NCI-H187 (cell line): ENCODE data around the gene PDZD11.
A peak's percentile ranks its signal among the peaks of the same experiment; 100 is the strongest.
"Not testable (repeated sequence)": the region's sequence is repeated elsewhere in the genome, so short reads cannot be mapped to it uniquely, and the experiment has no call there.

Experiments
- DNase-seq, 2 experiments: peaks; one replicate each; lab custom pipeline; 2025; lab: John Stamatoyannopoulos, UW

The PDZD11 gene

GRCh38 chrX:70289793-70290770 is at the start of gene PDZD11, which contains the start of gene KIF4A:
TSS of gene PDZD11 (minus strand) at chrX:70289927. CDS start at chrX:70289341, 586 bp downstream.
TSS of gene KIF4A (plus strand) at chrX:70290104. CDS start at chrX:70290459, 355 bp downstream.
- peak; percentile 21 to 43 for DNase-seq

GRCh38 chrX:70338290-70338689 is 48.6 kb upstream of the PDZD11 start:
- no peak for DNase-seq

- no peak for DNase-seq
Measured at GRCh38 chrX:70336767-70337166, 47.0 kb upstream of the PDZD11 start.

GRCh38 chrX:70332600-70332999 is 42.9 kb upstream of the PDZD11 start:
- no peak for DNase-seq

GRCh38 chrX:70331161-70331560 is 41.4 kb upstream of the PDZD11 start:
- DNase-seq = no peak

GRCh38 chrX:70324326-70324725 is 34.6 kb upstream of the PDZD11 start:
- DNase-seq = no peak

GRCh38 chrX:70323628-70324027 is 33.9 kb upstream of the PDZD11 start:
- DNase-seq = not testable (repeated sequence)

GRCh38 chrX:70322784-70323183 is 33.1 kb upstream of the PDZD11 start:
- DNase-seq = no peak

- no peak for DNase-seq
Measured at GRCh38 chrX:70313503-70313902, 23.8 kb upstream of the PDZD11 start.

GRCh38 chrX:70301716-70302115 is 12.0 kb upstream of the PDZD11 start:
- no peak for DNase-seq

- DNase-seq = no peak
Measured at GRCh38 chrX:70293621-70294020, 3.9 kb upstream of the PDZD11 start.

- no peak for DNase-seq
Measured at GRCh38 chrX:70292788-70293187, 3.1 kb upstream of the PDZD11 start.

- no peak for DNase-seq
Measured at GRCh38 chrX:70289168-70289792, 447 bp downstream of the PDZD11 start.

GRCh38 chrX:70281951-70282350 is 7.8 kb downstream of the PDZD11 start, which contains the start of gene RAB41:
TSS of gene RAB41 (plus strand) at chrX:70282172. CDS start at chrX:70282218, 46 bp downstream.
- no peak for DNase-seq

- no peak for DNase-seq
Measured at GRCh38 chrX:70280573-70280972, 9.2 kb downstream of the PDZD11 start.

- no peak for DNase-seq
Measured at GRCh38 chrX:70279081-70279480, 10.6 kb downstream of the PDZD11 start.

GRCh38 chrX:70274029-70274428 is 15.7 kb downstream of the PDZD11 start:
- DNase-seq = not testable (repeated sequence)

GRCh38 chrX:70268034-70268433 is 21.7 kb downstream of the PDZD11 start, which contains the start of gene ARR3:
TSS of gene ARR3 (plus strand) at chrX:70268334. CDS start at chrX:70269386, 1,052 bp downstream.
- DNase-seq = no peak

GRCh38 chrX:70264784-70265183 is 24.9 kb downstream of the PDZD11 start:
- no peak for DNase-seq

- no peak for DNase-seq
Measured at GRCh38 chrX:70262952-70263567, 26.7 kb downstream of the PDZD11 start.

- DNase-seq = no peak
Measured at GRCh38 chrX:70260104-70260503, 29.6 kb downstream of the PDZD11 start, which contains the start of gene P2RY4. TSS of gene P2RY4 (minus strand) at chrX:70260204. CDS start at chrX:70259624, 580 bp downstream.
